CD14-positive monocyte (primary cell): ENCODE measurements around the gene GARNL3. TPM values are rescaled to one million over a fixed set of nuclear protein-coding genes. Genes with fewer than 3 reads are reported as not detected.

Experiments used
- DNase-seq, 3 donors: peaks; one replicate each; pipeline ENCODE4 v3.0.0-alpha.2; 2011 to 2022
- H2AFZ ChIP-seq: 2 replicates; pipeline ENCODE4 v1.6.0; 2012; ENCODE audit warnings: mild to moderate bottlenecking, low read depth, low read length, inconsistent platforms; ENCODE audit not compliant: insufficient read depth, poor library complexity, severe bottlenecking
- H3K27ac ChIP-seq, 2 donors: 1 replicate in 1 of 2; 2 replicates in 1 of 2; pipeline ENCODE4 v1.5.1; 2012 to 2013; ENCODE audit warnings: low read length in 2 of 2, control low read depth in 1 of 2, inconsistent platforms in 1 of 2, low read depth in 1 of 2, mild to moderate bottlenecking in 1 of 2
- H3K27me3 ChIP-seq, 2 donors: one replicate each; pipeline versions ENCODE4 v1.6.0 to v1.6.1; 2011 to 2013; ENCODE audit warnings: low read length in 2 of 2; ENCODE audit not compliant: control insufficient read depth in 2 of 2, insufficient read depth in 2 of 2
- H3K36me3 ChIP-seq, 2 donors: replicated peaks in 1 of 2; 1 replicate in 1 of 2; 2 replicates in 1 of 2; pipeline versions ENCODE4 v1.5.1 to v1.6.1; 2012 to 2013; ENCODE audit warnings: low read length in 2 of 2, control low read depth in 1 of 2, inconsistent platforms in 1 of 2, mild to moderate bottlenecking in 1 of 2; ENCODE audit not compliant: insufficient read depth in 2 of 2, control insufficient read depth in 1 of 2
- H3K4me1 ChIP-seq, 2 donors: 1 replicate in 1 of 2; 2 replicates in 1 of 2; pipeline versions ENCODE4 v1.5.1 to v1.6.1; 2012 to 2013; ENCODE audit warnings: low read length in 2 of 2, control low read depth in 1 of 2, inconsistent platforms in 1 of 2, mild to moderate bottlenecking in 1 of 2, moderate library complexity in 1 of 2; ENCODE audit not compliant: insufficient read depth in 2 of 2, control insufficient read depth in 1 of 2
- H3K4me2 ChIP-seq: replicated peaks from 2 replicates; pipeline ENCODE3; 2012; ENCODE audit warnings: low read length, moderate library complexity, mild to moderate bottlenecking; ENCODE audit not compliant: poor library complexity, severe bottlenecking; ENCODE audit errors: extremely low read depth
- H3K4me3 ChIP-seq, 3 experiments: fragments of 200-600 bp in 1 of 3; sonication (generic) in 1 of 3; replicated peaks in 1 of 3; 1 replicate in 2 of 3; 2 replicates in 1 of 3; pipeline ENCODE4 v1.5.1; 2011 to 2013; ENCODE audit warnings: low read length in 3 of 3, mild to moderate bottlenecking in 3 of 3, control low read depth in 2 of 3, low read depth in 2 of 3, inconsistent platforms in 1 of 3, moderate library complexity in 1 of 3
- H3K79me2 ChIP-seq: 2 replicates; pipeline ENCODE4 v1.6.0; 2012; ENCODE audit warnings: mild to moderate bottlenecking, control low read depth, inconsistent platforms, low read length, moderate library complexity; ENCODE audit not compliant: insufficient read depth
- H3K9ac ChIP-seq: 2 replicates; pipeline ENCODE4 v1.6.0; 2017; ENCODE audit warnings: low read length, mild to moderate bottlenecking; ENCODE audit not compliant: insufficient read depth, poor library complexity, severe bottlenecking
- H3K9me3 ChIP-seq, 2 donors: replicated peaks in 1 of 2; 1 replicate in 1 of 2; 2 replicates in 1 of 2; pipeline versions ENCODE4 v1.5.1 to v1.6.1; 2012 to 2013; ENCODE audit warnings: low read length in 2 of 2, control low read depth in 1 of 2; ENCODE audit not compliant: control insufficient read depth in 1 of 2, insufficient read depth in 1 of 2
- H4K20me1 ChIP-seq: 2 replicates; pipeline ENCODE4 v1.6.0; 2012; ENCODE audit warnings: mild to moderate bottlenecking, low read length, control low read depth, moderate library complexity; ENCODE audit not compliant: insufficient read depth
- H3K27ac Mint-ChIP-seq, 7 donors: one replicate each; pipeline ENCODE4 v1.8.0; 2020; ENCODE audit warnings: mild to moderate bottlenecking in 7 of 7, mixed read lengths in 7 of 7, moderate library complexity in 6 of 7, inconsistent platforms in 2 of 7
- H3K27me3 Mint-ChIP-seq, 3 donors: one replicate each; pipeline ENCODE4 v1.8.0; 2021 to 2022; ENCODE audit warnings: low read depth in 3 of 3, mild to moderate bottlenecking in 3 of 3, mixed read lengths in 3 of 3, moderate library complexity in 3 of 3, inconsistent platforms in 1 of 3
- H3K36me3 Mint-ChIP-seq, 2 donors: one replicate each; pipeline ENCODE4 v1.8.0; 2020; ENCODE audit warnings: mixed read lengths in 2 of 2, inconsistent platforms in 1 of 2, mild to moderate bottlenecking in 1 of 2
- H3K4me1 Mint-ChIP-seq: one replicate; pipeline ENCODE4 v1.8.0; 2020; ENCODE audit warnings: mild to moderate bottlenecking, mixed read lengths
- H3K4me3 Mint-ChIP-seq, 2 donors: one replicate each; pipeline ENCODE4 v1.8.0; 2020; ENCODE audit warnings: mild to moderate bottlenecking in 2 of 2, mixed read lengths in 2 of 2, moderate library complexity in 1 of 2
- H3K9me3 Mint-ChIP-seq, 7 donors: one replicate each; pipeline ENCODE4 v1.8.0; 2020 to 2022; ENCODE audit warnings: mixed read lengths in 7 of 7, mild to moderate bottlenecking in 6 of 7, moderate library complexity in 6 of 7, inconsistent platforms in 2 of 7
- WGBS: methylation state at CpG from one replicate; pipeline ENCODE4 v1.1.5; 2013; ENCODE audit warnings: missing lambda C conversion rate; ENCODE audit not compliant: insufficient coverage; 5-methylcytosine and 5-hydroxymethylcytosine counted together
- intact Hi-C, 2 donors: fragments of 100-400 bp; cut with micrococcal nuclease; formaldehyde crosslinking; loops; one replicate each; pipeline versions ENCODE4 v1.15.0 to v1.15.1; 2023
- polyA plus RNA-seq, 3 donors: library from polyadenylated mRNA; depleted of rRNA in 1 of 3; unstranded in 2 of 3; stranded (reverse) in 1 of 3; fragments of 300-500 nt in 2 of 3; fragments of >200 nt in 1 of 3; fragmentation: Illumina TruSeq in 2 of 3; gene quantifications; 1 replicate in 2 of 3; 2 replicates in 1 of 3; pipeline ENCODE4 v1.2.3, GENCODE V29; 2012 to 2021
- TF ChIP-seq, protein P1 (sequence below): fragments of 200-600 bp; IDR thresholded peaks from one replicate; pipeline ENCODE4 v1.8.0; 2022; ENCODE audit warnings: antibody characterized with exemption, mild to moderate bottlenecking

Gene GARNL3
- polyA plus RNA-seq, 3 donors = 0.39 to 1.5 (median 0.94) TPM

- no peak overlapping the region for H2AFZ ChIP-seq
- H3K27ac Mint-ChIP-seq = no peak overlapping the region
- peaks cover 24% of the 10 kb centered on the region for H3K4me1 Mint-ChIP-seq
- no peaks in the 10 kb centered on the region for H3K27me3 ChIP-seq
- H3K27me3 Mint-ChIP-seq = peaks cover 6 to 12% (median 11%) of the 10 kb centered on the region in 3 donors
- no peaks in the 10 kb centered on the region for H3K9me3 ChIP-seq
- intact Hi-C loops = no loop called here
- H3K4me3 Mint-ChIP-seq = no peak overlapping the region
- WGBS = 53% methylated on average over 4 of the region's 5 CpGs
- H3K4me1 ChIP-seq = peaks cover 14 to 19% of the 10 kb centered on the region in 2 donors
- H3K36me3 Mint-ChIP-seq = no peaks in the 10 kb centered on the region
- H3K4me3 ChIP-seq = no peak overlapping the region
- no peak overlapping the region for H3K27ac ChIP-seq
- H3K36me3 ChIP-seq = no peaks in the 10 kb centered on the region
- H4K20me1 ChIP-seq = no peaks in the 10 kb centered on the region
- TF ChIP-seq, protein P1, sequence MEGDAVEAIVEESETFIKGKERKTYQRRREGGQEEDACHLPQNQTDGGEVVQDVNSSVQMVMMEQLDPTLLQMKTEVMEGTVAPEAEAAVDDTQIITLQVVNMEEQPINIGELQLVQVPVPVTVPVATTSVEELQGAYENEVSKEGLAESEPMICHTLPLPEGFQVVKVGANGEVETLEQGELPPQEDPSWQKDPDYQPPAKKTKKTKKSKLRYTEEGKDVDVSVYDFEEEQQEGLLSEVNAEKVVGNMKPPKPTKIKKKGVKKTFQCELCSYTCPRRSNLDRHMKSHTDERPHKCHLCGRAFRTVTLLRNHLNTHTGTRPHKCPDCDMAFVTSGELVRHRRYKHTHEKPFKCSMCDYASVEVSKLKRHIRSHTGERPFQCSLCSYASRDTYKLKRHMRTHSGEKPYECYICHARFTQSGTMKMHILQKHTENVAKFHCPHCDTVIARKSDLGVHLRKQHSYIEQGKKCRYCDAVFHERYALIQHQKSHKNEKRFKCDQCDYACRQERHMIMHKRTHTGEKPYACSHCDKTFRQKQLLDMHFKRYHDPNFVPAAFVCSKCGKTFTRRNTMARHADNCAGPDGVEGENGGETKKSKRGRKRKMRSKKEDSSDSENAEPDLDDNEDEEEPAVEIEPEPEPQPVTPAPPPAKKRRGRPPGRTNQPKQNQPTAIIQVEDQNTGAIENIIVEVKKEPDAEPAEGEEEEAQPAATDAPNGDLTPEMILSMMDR = no peak
- no peak overlapping the region for H3K4me2 ChIP-seq
- H3K9me3 Mint-ChIP-seq = no peaks in the 10 kb centered on the region
- no peak overlapping the region for H3K9ac ChIP-seq
- DNase-seq = no peak
- no peaks in the 10 kb centered on the region for H3K79me2 ChIP-seq
These were observed 126.0 kb downstream of the GARNL3 start for GRCh38 chr9:127390563-127390962.

DNA sequence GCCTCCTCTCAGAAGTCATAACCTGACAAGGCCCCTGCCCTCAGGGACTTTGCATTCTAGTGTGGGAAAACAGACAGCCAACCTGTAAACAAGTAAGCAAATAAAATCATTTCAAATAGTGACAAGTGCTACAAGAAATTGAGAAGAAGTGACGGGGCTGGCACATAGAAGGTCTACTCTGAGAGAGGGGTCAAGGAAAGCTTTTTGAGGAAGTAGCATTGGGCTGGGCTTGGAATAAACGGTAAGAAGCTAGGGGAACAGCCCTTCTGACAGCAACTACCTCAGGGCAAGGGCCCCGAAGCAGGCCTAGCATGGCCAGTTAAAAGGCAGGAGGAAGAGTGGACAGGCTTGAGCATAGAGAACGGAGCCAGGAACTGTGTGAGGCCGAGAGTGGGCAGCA lies 127.6 kb downstream of the GARNL3 start:
- H3K27ac Mint-ChIP-seq = peak overlapping the region in 2 of 7 donors; percentile 30 to 73
- peaks cover 32% of the 10 kb centered on the region for H3K4me1 Mint-ChIP-seq
- H3K9me3 ChIP-seq = no peaks in the 10 kb centered on the region
- H3K36me3 ChIP-seq = no peaks in the 10 kb centered on the region
- no peak overlapping the region for H3K4me3 Mint-ChIP-seq
- intact Hi-C loops = no loop called here
- peaks cover 11 to 13% (median 11%) of the 10 kb centered on the region in 3 donors for H3K27me3 Mint-ChIP-seq
- no peaks in the 10 kb centered on the region for H3K36me3 Mint-ChIP-seq
- no peak overlapping the region for H3K4me2 ChIP-seq
- H3K27ac ChIP-seq = no peak overlapping the region
- H3K9me3 Mint-ChIP-seq = no peaks in the 10 kb centered on the region
- no peak overlapping the region for H2AFZ ChIP-seq
- no peak overlapping the region for H3K4me3 ChIP-seq
- H3K27me3 ChIP-seq = no peaks in the 10 kb centered on the region
- TF ChIP-seq, protein P1 = no peak
- H4K20me1 ChIP-seq = no peaks in the 10 kb centered on the region
- H3K79me2 ChIP-seq = no peaks in the 10 kb centered on the region
- H3K9ac ChIP-seq = no peak overlapping the region
- DNase-seq = no peak
- WGBS = 38% methylated on average over 4 of the region's 5 CpGs
- H3K4me1 ChIP-seq = peaks cover 25 to 26% of the 10 kb centered on the region in 2 donors
